ENCODE measurements around the gene WDR41. TPM values are rescaled to one million over a fixed set of nuclear protein-coding genes. Genes with fewer than 3 reads are reported as not detected.

Gene WDR41
- total and polyA plus RNA-seq, 4 donors = 13.9 to 81.4 (median 29.6) TPM

GRCh38 chr5:77499441-77499840 is 7.3 kb upstream of the WDR41 start:
- Histone ChIP-seq H3K27me3 (ENCODE audit: control insufficient read depth in 3 of 3, insufficient read depth in 3 of 3, low read length in 2 of 3) (peaks cover 0 to 2% (median 0%) of the 10 kb centered on the region in 3 donors), H3K36me3 (ENCODE audit: control insufficient read depth in 4 of 4, insufficient read depth in 4 of 4, low read length in 4 of 4) (no peaks in the 10 kb centered on the region), H3K9ac (ENCODE audit: insufficient read depth in 1 of 2, low read length in 2 of 2) (no peak overlapping the region), H3K4me3 (no peak overlapping the region), H3K27ac (ENCODE audit: low read depth in 1 of 2, low read length in 1 of 2) (no peak overlapping the region), H3K9me3 (ENCODE audit: control insufficient read depth in 4 of 4, insufficient read depth in 3 of 4, low read length in 3 of 4) (no peaks in the 10 kb centered on the region), H3K4me1 (ENCODE audit: control insufficient read depth in 5 of 5, insufficient read depth in 5 of 5, low read length in 5 of 5) (no peaks in the 10 kb centered on the region)
- no peak for DNase-seq
- TF ChIP-seq, protein P1, sequence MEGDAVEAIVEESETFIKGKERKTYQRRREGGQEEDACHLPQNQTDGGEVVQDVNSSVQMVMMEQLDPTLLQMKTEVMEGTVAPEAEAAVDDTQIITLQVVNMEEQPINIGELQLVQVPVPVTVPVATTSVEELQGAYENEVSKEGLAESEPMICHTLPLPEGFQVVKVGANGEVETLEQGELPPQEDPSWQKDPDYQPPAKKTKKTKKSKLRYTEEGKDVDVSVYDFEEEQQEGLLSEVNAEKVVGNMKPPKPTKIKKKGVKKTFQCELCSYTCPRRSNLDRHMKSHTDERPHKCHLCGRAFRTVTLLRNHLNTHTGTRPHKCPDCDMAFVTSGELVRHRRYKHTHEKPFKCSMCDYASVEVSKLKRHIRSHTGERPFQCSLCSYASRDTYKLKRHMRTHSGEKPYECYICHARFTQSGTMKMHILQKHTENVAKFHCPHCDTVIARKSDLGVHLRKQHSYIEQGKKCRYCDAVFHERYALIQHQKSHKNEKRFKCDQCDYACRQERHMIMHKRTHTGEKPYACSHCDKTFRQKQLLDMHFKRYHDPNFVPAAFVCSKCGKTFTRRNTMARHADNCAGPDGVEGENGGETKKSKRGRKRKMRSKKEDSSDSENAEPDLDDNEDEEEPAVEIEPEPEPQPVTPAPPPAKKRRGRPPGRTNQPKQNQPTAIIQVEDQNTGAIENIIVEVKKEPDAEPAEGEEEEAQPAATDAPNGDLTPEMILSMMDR (IDR thresholded peaks at IDR 0.05; ENCODE audit: control extremely low read depth, extremely low read depth) = no peak
- WGBS, 2 donors = 55 to 64% methylated on average over 3 of the region's 3 CpGs
- ATAC-seq (ENCODE audit: insufficient read depth, low FRiP score) = no peak

DNA sequence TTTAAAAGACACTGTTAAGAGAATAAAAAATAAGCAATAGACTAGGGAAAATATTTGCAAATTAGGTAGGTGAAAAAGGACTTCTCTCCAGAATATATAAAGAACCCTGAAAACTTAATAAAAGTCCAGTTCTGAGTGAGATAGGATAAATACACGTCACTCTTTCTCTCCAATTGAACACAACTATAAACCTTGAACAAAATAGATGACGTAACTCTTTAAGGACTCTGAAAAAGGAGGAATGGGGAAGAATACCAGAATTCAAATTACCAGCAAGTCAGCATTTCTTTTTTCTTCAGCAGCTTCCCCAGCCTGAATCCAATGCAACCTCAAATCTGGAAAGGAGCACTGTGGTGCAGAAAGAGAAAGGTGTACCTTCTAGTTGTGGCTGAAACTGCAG is 6.8 kb upstream of the WDR41 start:
- ATAC-seq (ENCODE audit: insufficient read depth, low FRiP score) = no peak
- TF ChIP-seq, protein P1 (IDR thresholded peaks at IDR 0.05; ENCODE audit: control extremely low read depth, extremely low read depth) = no peak
- H3K4me3 ChIP-seq = no peak overlapping the region
- H3K36me3 ChIP-seq (ENCODE audit: control insufficient read depth in 4 of 4, insufficient read depth in 4 of 4, low read length in 4 of 4) = no peaks in the 10 kb centered on the region
- no peaks in the 10 kb centered on the region for H3K9me3 ChIP-seq (ENCODE audit: control insufficient read depth in 4 of 4, insufficient read depth in 3 of 4, low read length in 3 of 4)
- no peak overlapping the region for H3K27ac ChIP-seq (ENCODE audit: low read depth in 1 of 2, low read length in 1 of 2)
- peaks cover 0 to 2% (median 0%) of the 10 kb centered on the region in 3 donors for H3K27me3 ChIP-seq (ENCODE audit: control insufficient read depth in 3 of 3, insufficient read depth in 3 of 3, low read length in 2 of 3)
- 80% methylated on average over 2 of the region's 2 CpGs for WGBS, 2 donors
- H3K9ac ChIP-seq (ENCODE audit: insufficient read depth in 1 of 2, low read length in 2 of 2) = no peak overlapping the region
- DNase-seq = no peak
- no peaks in the 10 kb centered on the region for H3K4me1 ChIP-seq (ENCODE audit: control insufficient read depth in 5 of 5, insufficient read depth in 5 of 5, low read length in 5 of 5)

DNA sequence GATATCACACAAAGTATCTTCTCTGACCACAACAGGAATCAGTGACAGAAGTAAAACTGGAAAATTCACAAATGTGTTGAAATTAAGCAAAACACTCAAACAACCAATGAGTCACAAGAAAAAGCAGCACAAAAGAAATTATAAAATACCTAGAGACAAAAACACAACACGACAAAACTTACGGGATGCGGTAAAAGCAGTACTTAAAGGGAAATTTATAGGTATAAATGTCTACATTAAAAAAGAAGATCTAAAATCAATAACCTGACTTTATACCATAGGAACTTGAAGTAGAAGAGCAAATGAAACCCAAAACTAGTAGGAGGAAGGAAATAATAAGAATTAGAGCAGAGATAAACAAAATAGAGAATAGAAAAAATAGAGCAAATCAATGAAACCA is 2.8 kb upstream of the WDR41 start:
- 94 to 97% methylated on average over 3 of the region's 3 CpGs for WGBS, 2 donors
- no peaks in the 10 kb centered on the region for H3K9me3 ChIP-seq (ENCODE audit: control insufficient read depth in 4 of 4, insufficient read depth in 3 of 4, low read length in 3 of 4)

More for the DNA sequence above, 2.8 kb upstream of the WDR41 start:
- DNase-seq (no peak), ATAC-seq (ENCODE audit: insufficient read depth, low FRiP score) (no peak)
- TF ChIP-seq, protein P1 (IDR thresholded peaks at IDR 0.05; ENCODE audit: control extremely low read depth, extremely low read depth) = no peak
- H3K27ac ChIP-seq (ENCODE audit: low read depth in 1 of 2, low read length in 1 of 2) = no peak overlapping the region
- H3K4me1 ChIP-seq (ENCODE audit: control insufficient read depth in 5 of 5, insufficient read depth in 5 of 5, low read length in 5 of 5) = peaks cover 0 to 5% (median 0%) of the 10 kb centered on the region in 5 donors
- H3K36me3 ChIP-seq (ENCODE audit: control insufficient read depth in 4 of 4, insufficient read depth in 4 of 4, low read length in 4 of 4) = no peaks in the 10 kb centered on the region
- no peak overlapping the region for H3K9ac ChIP-seq (ENCODE audit: insufficient read depth in 1 of 2, low read length in 2 of 2)
- H3K4me3 ChIP-seq = no peak overlapping the region
- H3K27me3 ChIP-seq (ENCODE audit: control insufficient read depth in 3 of 3, insufficient read depth in 3 of 3, low read length in 2 of 3) = peaks cover 0 to 2% (median 0%) of the 10 kb centered on the region in 3 donors
